ENCODE data around the gene TTC8. TPM values are rescaled to one million over a fixed set of nuclear protein-coding genes. Genes with fewer than 3 reads are reported as not detected.
"Not testable (repeated sequence)": the region's sequence is repeated elsewhere in the genome, so short reads cannot be mapped to it uniquely, and the experiment has no call there.

TTC8 gene
- total and polyA plus RNA-seq, 10 donors = 4.5 to 23.6 (median 11.0) TPM

GRCh38 chr14:88815980-88816379 is 8.5 kb upstream of the TTC8 start:
- TF ChIP-seq CTCF (IDR thresholded peaks at IDR 0.05 in 8 of 11, conservative IDR thresholded peaks at IDR 0.05 in 3 of 11) = no peak
- no peak for TF ChIP-seq POLR2A (IDR thresholded peaks at IDR 0.05)
- TF ChIP-seq POLR2AphosphoS5 (IDR thresholded peaks at IDR 0.05) = no peak
- Histone ChIP-seq H3K27ac (no peak overlapping the region), H3K9me3 (no peaks in the 10 kb centered on the region), H3K4me1 (no peaks in the 10 kb centered on the region), H3K27me3 (replicated peaks in 1 of 7) (peaks cover 0 to 10% (median 0%) of the 10 kb centered on the region in 7 donors), H3K4me3 (no peak overlapping the region), H3K36me3 (no peaks in the 10 kb centered on the region)
- 92 to 97% (median 95%) methylated on average over 4 of the region's 4 CpGs for WGBS, 5 donors
- no peak for DNase-seq
- intact Hi-C loops (cut with DNase I; ENCODE audit: low total_unique reads) = no loop called here

- intact Hi-C loops (cut with DNase I; ENCODE audit: low total_unique reads) = no loop called here
- Histone ChIP-seq H3K4me3 (no peak overlapping the region), H3K4me1 (no peaks in the 10 kb centered on the region), H3K36me3 (no peaks in the 10 kb centered on the region), H3K27me3 (replicated peaks in 1 of 7) (peaks cover 0 to 10% (median 0%) of the 10 kb centered on the region in 7 donors), H3K27ac (no peak overlapping the region), H3K9me3 (no peaks in the 10 kb centered on the region)
- 65 to 79% (median 67%) methylated on average over 1 of the region's 1 CpG for WGBS, 5 donors
- TF ChIP-seq CTCF (IDR thresholded peaks at IDR 0.05 in 8 of 11, conservative IDR thresholded peaks at IDR 0.05 in 3 of 11) (no peak), POLR2A (IDR thresholded peaks at IDR 0.05) (no peak)
- no peak for DNase-seq
These were observed 6.4 kb upstream of the TTC8 start for GRCh38 chr14:88818018-88818417.

GRCh38 chr14:88819674-88820073 is 4.8 kb upstream of the TTC8 start:
- intact Hi-C loops (cut with DNase I; ENCODE audit: low total_unique reads); H3K4me3 ChIP-seq: not testable (repeated sequence)
- 51 to 72% (median 61%) methylated on average over 3 of the region's 3 CpGs for WGBS, 5 donors

GRCh38 chr14:88821378-88821777 is 3.1 kb upstream of the TTC8 start:
- no peak overlapping the region for H3K27ac ChIP-seq
- peaks cover 0 to 6% (median 0%) of the 10 kb centered on the region in 7 donors for H3K27me3 ChIP-seq (replicated peaks in 1 of 7)
- H3K9me3 ChIP-seq = no peaks in the 10 kb centered on the region
- H3K4me1 ChIP-seq = peaks cover 0 to 19% (median 16%) of the 10 kb centered on the region in 6 donors
- H3K36me3 ChIP-seq = no peaks in the 10 kb centered on the region
- DNase-seq = no peak
- no peak for TF ChIP-seq CTCF (IDR thresholded peaks at IDR 0.05 in 8 of 11, conservative IDR thresholded peaks at IDR 0.05 in 3 of 11)
- TF ChIP-seq POLR2A (IDR thresholded peaks at IDR 0.05) = no peak
- TF ChIP-seq POLR2AphosphoS5 (IDR thresholded peaks at IDR 0.05) = no peak
- H3K4me3 ChIP-seq = no peak overlapping the region
- WGBS, 5 donors = 69 to 91% (median 82%) methylated on average over 2 of the region's 2 CpGs
- intact Hi-C loops (cut with DNase I; ENCODE audit: low total_unique reads) = no loop called here

More at GRCh38 chr14:88819674-88820073, 4.8 kb upstream of the TTC8 start:
- not testable (repeated sequence) for H3K36me3 ChIP-seq, H3K27ac ChIP-seq, DNase-seq, H3K9me3 ChIP-seq, H3K4me1 ChIP-seq
- H3K27me3 ChIP-seq (replicated peaks in 1 of 7) = peaks cover 0 to 10% (median 0%) of the 10 kb centered on the region in 7 donors

DNA sequence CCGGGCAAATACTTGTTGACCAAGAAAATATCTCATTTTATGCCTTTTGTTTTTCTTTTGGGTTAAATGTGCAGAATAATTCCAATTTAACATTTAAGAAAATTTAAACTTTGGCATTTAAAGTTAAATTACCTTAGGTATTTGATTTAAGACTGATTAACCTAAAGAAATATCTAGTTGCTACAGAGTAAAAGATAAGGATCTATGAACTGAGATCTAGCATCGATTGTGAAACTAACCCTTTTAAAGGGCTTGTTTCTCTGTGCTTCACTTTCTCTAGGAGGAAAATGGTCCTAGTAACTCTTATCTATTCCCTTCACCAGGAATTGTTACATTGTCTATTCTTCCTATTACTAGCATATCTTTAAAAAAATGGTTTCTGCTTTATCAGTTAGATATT is 2.6 kb upstream of the TTC8 start:
- no peaks in the 10 kb centered on the region for H3K9me3 ChIP-seq
- WGBS, 5 donors = 62 to 79% (median 68%) methylated on average over 2 of the region's 2 CpGs
- peaks cover 0 to 6% (median 0%) of the 10 kb centered on the region in 7 donors for H3K27me3 ChIP-seq (replicated peaks in 1 of 7)
- no peak overlapping the region for H3K4me3 ChIP-seq
- no peaks in the 10 kb centered on the region for H3K36me3 ChIP-seq
- intact Hi-C loops (cut with DNase I; ENCODE audit: low total_unique reads) = no loop called here
- H3K4me1 ChIP-seq = peaks cover 0 to 19% (median 16%) of the 10 kb centered on the region in 6 donors
- no peak overlapping the region for H3K27ac ChIP-seq
- DNase-seq = no peak
- TF ChIP-seq POLR2AphosphoS5 (IDR thresholded peaks at IDR 0.05) (no peak), POLR2A (IDR thresholded peaks at IDR 0.05) (no peak), CTCF (IDR thresholded peaks at IDR 0.05 in 8 of 11, conservative IDR thresholded peaks at IDR 0.05 in 3 of 11) (no peak)
